SK-N-SH (cell line): Measurements from ENCODE around the gene BSPRY. TPM values are rescaled to one million over a fixed set of nuclear protein-coding genes. Genes with fewer than 3 reads are reported as not detected.
"Not testable (repeated sequence)": the region's sequence is repeated elsewhere in the genome, so short reads cannot be mapped to it uniquely, and the experiment has no call there.

Experiments used
- CTCF ChIA-PET: fragments of 300-600, 350-600 bp; formaldehyde crosslinking; extraction: SDS; loops from one replicate; lab custom pipeline; 2021; lab: Yijun Ruan, JAX
- POLR2A ChIA-PET: fragments of 350-600 bp; sonication (Branson Sonifier 250); formaldehyde crosslinking; extraction: SDS; loops from one replicate; lab custom pipeline; 2020; ENCODE audit warnings: antibody characterized with exemption, inconsistent platforms; lab: Yijun Ruan, JAX
- DNase-seq: peaks from one replicate; pipeline ENCODE4 v3.0.0; 2012
- H2AFZ ChIP-seq: fragments of 200-600 bp; sonication (generic); 2 replicates; pipeline ENCODE4 v1.8.1; 2016; ENCODE audit warnings: antibody characterized with exemption, mild to moderate bottlenecking, low read depth
- H3F3A ChIP-seq: fragments of 200-600 bp; sonication (generic); replicated peaks from 2 replicates; pipeline ENCODE3; 2016; ENCODE audit warnings: antibody characterized with exemption, mild to moderate bottlenecking; ENCODE audit not compliant: insufficient read depth
- H3K27ac ChIP-seq, 2 experiments: fragments of 200-500 bp in 1 of 2; fragments of 200-600 bp in 1 of 2; sonication (Bioruptor generic) in 1 of 2; sonication (generic), shearing (Covaris generic) in 1 of 2; 2 replicates each; pipeline versions ENCODE4 v1.5.1 to v1.6.1; 2014 to 2016; ENCODE audit warnings: low read depth in 2 of 2, inconsistent platforms in 1 of 2, low read length in 1 of 2, mild to moderate bottlenecking in 1 of 2, mixed read lengths in 1 of 2
- H3K27me3 ChIP-seq: fragments of 200-600 bp; sonication (generic), shearing (Covaris generic); 2 replicates; pipeline ENCODE4 v1.6.1; 2016; ENCODE audit warnings: mixed run types; ENCODE audit not compliant: insufficient read depth
- H3K36me3 ChIP-seq, 2 experiments: fragments of 200-500 bp in 1 of 2; fragments of 200-600 bp in 1 of 2; sonication (Bioruptor generic) in 1 of 2; sonication (generic) in 1 of 2; replicated peaks in 1 of 2; 2 replicates each; pipeline versions ENCODE3 to v1.5.1; 2014 to 2016; ENCODE audit warnings: low read length in 1 of 2, mild to moderate bottlenecking in 1 of 2; ENCODE audit not compliant: insufficient read depth in 2 of 2, control insufficient read depth in 1 of 2
- H3K4me1 ChIP-seq, 2 experiments: fragments of 200-500 bp in 1 of 2; fragments of 200-600 bp in 1 of 2; sonication (Bioruptor generic) in 1 of 2; sonication (generic), shearing (Covaris generic) in 1 of 2; 2 replicates each; pipeline versions ENCODE4 v1.5.1 to v1.6.1; 2014 to 2016; ENCODE audit warnings: low read depth in 1 of 2, low read length in 1 of 2, mixed run types in 1 of 2; ENCODE audit not compliant: insufficient read depth in 2 of 2, control insufficient read depth in 1 of 2
- H3K4me2 ChIP-seq: fragments of 200-600 bp; sonication (generic), shearing (Covaris generic); 2 replicates; pipeline ENCODE4 v1.6.1; 2017; ENCODE audit warnings: mixed run types
- H3K4me3 ChIP-seq, 2 experiments: fragments of 200-500 bp in 1 of 2; fragments of 200-600 bp in 1 of 2; sonication (Bioruptor generic) in 1 of 2; sonication (generic), shearing (Covaris generic) in 1 of 2; 2 replicates each; pipeline versions ENCODE4 v1.5.1 to v1.8.1; 2014 to 2016; ENCODE audit warnings: low read depth in 2 of 2, inconsistent platforms in 1 of 2, low read length in 1 of 2, mild to moderate bottlenecking in 1 of 2, mixed read lengths in 1 of 2, moderate library complexity in 1 of 2
- H3K79me2 ChIP-seq: fragments of 200-600 bp; sonication (generic); 2 replicates; pipeline ENCODE4 v1.8.1; 2017; ENCODE audit warnings: mild to moderate bottlenecking; ENCODE audit not compliant: insufficient read depth
- H3K9ac ChIP-seq: fragments of 200-600 bp; sonication (generic); 2 replicates; pipeline ENCODE4 v1.6.1; 2017; ENCODE audit warnings: mixed run types
- H3K9me2 ChIP-seq: fragments of 200-600 bp; sonication (generic); 2 replicates; pipeline ENCODE4 v1.6.1; 2017; ENCODE audit warnings: mixed run types
- H3K9me3 ChIP-seq: fragments of 200-600 bp; sonication (generic); 2 replicates; pipeline ENCODE4 v1.6.1; 2017; ENCODE audit warnings: mixed run types, mild to moderate bottlenecking, moderate library complexity
- H4K20me1 ChIP-seq: fragments of 200-600 bp; sonication (generic); 2 replicates; pipeline ENCODE4 v1.6.1; 2017; ENCODE audit warnings: mild to moderate bottlenecking, mixed run types; ENCODE audit not compliant: insufficient read depth
- FOSL2 ChIP-seq: IDR thresholded peaks from 2 replicates; pipeline ENCODE4 v1.4.0; 2012; ENCODE audit warnings: low read depth, mild to moderate bottlenecking, moderate library complexity, borderline replicate concordance
- GABPA ChIP-seq: IDR thresholded peaks from 2 replicates; pipeline ENCODE4 v1.4.0; 2012; ENCODE audit warnings: low read depth, mild to moderate bottlenecking
- MEF2A ChIP-seq: IDR thresholded peaks from 2 replicates; pipeline ENCODE4 v1.4.0; 2012; ENCODE audit warnings: low read depth, borderline replicate concordance
- NFIC ChIP-seq: IDR thresholded peaks from 2 replicates; pipeline ENCODE4 v1.4.0; 2012; ENCODE audit warnings: borderline replicate concordance
- POLR2AphosphoS5 ChIP-seq: IDR thresholded peaks from 2 replicates; pipeline ENCODE4 v1.6.1; 2012; ENCODE audit warnings: low read depth, low read length
- RCOR1 ChIP-seq: fragments of 150-350 bp; IDR thresholded peaks from 2 replicates; pipeline ENCODE4 v1.6.1; 2017; ENCODE audit warnings: antibody characterized with exemption, low read length
- RXRA ChIP-seq: IDR thresholded peaks from 2 replicates; pipeline ENCODE4 v1.4.0; 2012; ENCODE audit warnings: low read depth, mild to moderate bottlenecking, borderline replicate concordance
- TAF1 ChIP-seq: IDR thresholded peaks from 2 replicates; pipeline ENCODE4 v1.6.1; 2012; ENCODE audit warnings: low read depth, mild to moderate bottlenecking, low read length, moderate library complexity, borderline replicate concordance
- TCF12 ChIP-seq: IDR thresholded peaks from 2 replicates; pipeline ENCODE4 v1.4.0; 2012
- YY1 ChIP-seq: IDR thresholded peaks from 2 replicates; pipeline ENCODE4 v1.4.0; 2012; ENCODE audit warnings: low read depth, mild to moderate bottlenecking
- WGBS: methylation state at CpG from one replicate; pipeline ENCODE4 v1.1.6; 2017; ENCODE audit warnings: low lambda C conversion rate; 5-methylcytosine and 5-hydroxymethylcytosine counted together
- polyA plus RNA-seq, 3 experiments: library from polyadenylated mRNA; depleted of rRNA; stranded (reverse); fragments of >200 nt; gene quantifications; 2 replicates each; pipeline ENCODE4 v1.2.3, GENCODE V29; 2012
- TF ChIP-seq, protein P1 (sequence below): fragments of 200-600 bp; sonication (generic); IDR thresholded peaks from 2 replicates; pipeline ENCODE4 v1.6.1; 2017; ENCODE audit warnings: antibody characterized with exemption, mild to moderate bottlenecking, moderate library complexity
- TF ChIP-seq, protein P2 (sequence below): fragments of 150-350 bp; IDR thresholded peaks from 2 replicates; pipeline ENCODE4 v1.6.1; 2017; ENCODE audit warnings: antibody characterized with exemption, low read length, low read depth, borderline replicate concordance
- TF ChIP-seq, protein P3 (sequence below): IDR thresholded peaks from 2 replicates; pipeline ENCODE4 v1.6.1; 2012; ENCODE audit warnings: mild to moderate bottlenecking, low read depth, low read length, moderate library complexity

Gene BSPRY
- polyA plus RNA-seq, 1 of the 3 experiments (the other 2 are of a cell fraction), result not detected

DNA sequence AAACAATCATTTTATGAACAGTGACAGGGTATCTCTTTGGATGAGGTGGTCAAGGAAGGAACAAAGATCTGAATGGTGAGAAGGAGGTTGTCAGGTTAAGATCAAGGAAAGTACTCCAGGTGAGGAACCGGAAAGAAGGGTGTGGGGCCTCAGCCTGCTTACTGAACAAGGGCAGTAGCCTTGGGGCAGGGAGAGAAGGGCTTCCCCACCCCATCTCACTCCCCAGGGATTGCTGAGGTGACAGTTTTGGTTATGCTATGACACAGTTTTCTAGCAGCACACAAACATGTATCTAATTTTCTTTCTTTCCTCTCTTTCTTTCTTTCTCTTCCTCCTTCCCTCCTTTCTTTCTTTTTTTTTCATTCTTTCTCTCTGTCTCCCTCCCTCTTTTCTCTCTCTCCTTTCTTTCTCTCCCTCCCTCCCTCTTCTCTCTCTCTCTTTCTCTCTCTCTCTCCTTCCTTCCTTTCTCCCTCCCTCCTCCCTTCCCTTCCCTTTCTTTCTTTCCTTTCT is 31.6 kb downstream of the BSPRY start:
- Histone ChIP-seq H4K20me1 (no peaks in the 10 kb centered on the region), H3K4me3 (no peak overlapping the region), H3K9me2 (no peaks in the 10 kb centered on the region), H3K9me3 (no peaks in the 10 kb centered on the region), H3K9ac (no peak overlapping the region), H3K79me2 (no peaks in the 10 kb centered on the region), H3K36me3 (no peaks in the 10 kb centered on the region), H3K4me2 (no peak overlapping the region), H3F3A (no peaks in the 10 kb centered on the region), H3K27me3 (no peaks in the 10 kb centered on the region), H3K27ac (no peak overlapping the region), H3K4me1 (no peaks in the 10 kb centered on the region; a peak in 1 of 4 replicates), H2AFZ (no peak overlapping the region)
- no peak for TF ChIP-seq FOSL2
- TF ChIP-seq RCOR1, result no peak
- no peak for TF ChIP-seq NFIC
- TF ChIP-seq TAF1, result no peak
- no peak for TF ChIP-seq POLR2AphosphoS5
- TF ChIP-seq, protein P1, sequence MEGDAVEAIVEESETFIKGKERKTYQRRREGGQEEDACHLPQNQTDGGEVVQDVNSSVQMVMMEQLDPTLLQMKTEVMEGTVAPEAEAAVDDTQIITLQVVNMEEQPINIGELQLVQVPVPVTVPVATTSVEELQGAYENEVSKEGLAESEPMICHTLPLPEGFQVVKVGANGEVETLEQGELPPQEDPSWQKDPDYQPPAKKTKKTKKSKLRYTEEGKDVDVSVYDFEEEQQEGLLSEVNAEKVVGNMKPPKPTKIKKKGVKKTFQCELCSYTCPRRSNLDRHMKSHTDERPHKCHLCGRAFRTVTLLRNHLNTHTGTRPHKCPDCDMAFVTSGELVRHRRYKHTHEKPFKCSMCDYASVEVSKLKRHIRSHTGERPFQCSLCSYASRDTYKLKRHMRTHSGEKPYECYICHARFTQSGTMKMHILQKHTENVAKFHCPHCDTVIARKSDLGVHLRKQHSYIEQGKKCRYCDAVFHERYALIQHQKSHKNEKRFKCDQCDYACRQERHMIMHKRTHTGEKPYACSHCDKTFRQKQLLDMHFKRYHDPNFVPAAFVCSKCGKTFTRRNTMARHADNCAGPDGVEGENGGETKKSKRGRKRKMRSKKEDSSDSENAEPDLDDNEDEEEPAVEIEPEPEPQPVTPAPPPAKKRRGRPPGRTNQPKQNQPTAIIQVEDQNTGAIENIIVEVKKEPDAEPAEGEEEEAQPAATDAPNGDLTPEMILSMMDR, result no peak
- TF ChIP-seq YY1, result no peak
- TF ChIP-seq TCF12, result no peak
- TF ChIP-seq, protein P2, sequence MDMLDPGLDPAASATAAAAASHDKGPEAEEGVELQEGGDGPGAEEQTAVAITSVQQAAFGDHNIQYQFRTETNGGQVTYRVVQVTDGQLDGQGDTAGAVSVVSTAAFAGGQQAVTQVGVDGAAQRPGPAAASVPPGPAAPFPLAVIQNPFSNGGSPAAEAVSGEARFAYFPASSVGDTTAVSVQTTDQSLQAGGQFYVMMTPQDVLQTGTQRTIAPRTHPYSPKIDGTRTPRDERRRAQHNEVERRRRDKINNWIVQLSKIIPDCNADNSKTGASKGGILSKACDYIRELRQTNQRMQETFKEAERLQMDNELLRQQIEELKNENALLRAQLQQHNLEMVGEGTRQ, result no peak
- ChIA-PET POLR2A (no interaction called here), CTCF (no interaction called here)
- 54% methylated on average over 1 of the region's 1 CpG for WGBS
- no peak for DNase-seq

DNA sequence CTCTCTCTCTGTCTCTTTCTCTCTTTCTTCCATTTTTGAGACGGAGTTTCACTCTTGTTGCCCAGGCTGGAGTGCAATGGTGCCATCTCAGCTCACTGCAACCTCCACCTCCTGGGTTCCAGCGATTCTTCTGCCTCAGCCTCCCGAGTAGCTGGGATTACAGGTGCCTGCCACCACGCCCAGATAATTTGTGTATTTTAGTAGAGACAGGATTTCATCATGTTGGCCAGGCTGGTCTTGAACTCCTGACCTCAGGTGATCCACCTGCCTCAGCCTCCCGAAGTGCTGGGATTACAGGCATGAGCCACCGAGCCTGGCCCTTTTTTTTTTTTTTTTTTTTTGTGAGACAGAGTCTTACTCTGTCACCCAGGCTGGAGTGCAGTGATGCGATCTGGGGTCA is 32.1 kb downstream of the BSPRY start:
- WGBS, result 59% methylated on average over 7 of the region's 7 CpGs
- H2AFZ ChIP-seq, H3K9ac ChIP-seq, H3F3A ChIP-seq, H3K4me1 ChIP-seq, H3K9me3 ChIP-seq, H3K4me3 ChIP-seq, H3K36me3 ChIP-seq, H3K79me2 ChIP-seq, H3K27ac ChIP-seq, DNase-seq, H3K27me3 ChIP-seq, H3K9me2 ChIP-seq, H4K20me1 ChIP-seq, POLR2A ChIA-PET, H3K4me2 ChIP-seq: not testable (repeated sequence)
- CTCF ChIA-PET, result interaction anchor here (0.6 kb wide), 1 partner anchor 22 kb away, joined by 3 read pairs; no protein-coding TSS in a partner anchor

DNA sequence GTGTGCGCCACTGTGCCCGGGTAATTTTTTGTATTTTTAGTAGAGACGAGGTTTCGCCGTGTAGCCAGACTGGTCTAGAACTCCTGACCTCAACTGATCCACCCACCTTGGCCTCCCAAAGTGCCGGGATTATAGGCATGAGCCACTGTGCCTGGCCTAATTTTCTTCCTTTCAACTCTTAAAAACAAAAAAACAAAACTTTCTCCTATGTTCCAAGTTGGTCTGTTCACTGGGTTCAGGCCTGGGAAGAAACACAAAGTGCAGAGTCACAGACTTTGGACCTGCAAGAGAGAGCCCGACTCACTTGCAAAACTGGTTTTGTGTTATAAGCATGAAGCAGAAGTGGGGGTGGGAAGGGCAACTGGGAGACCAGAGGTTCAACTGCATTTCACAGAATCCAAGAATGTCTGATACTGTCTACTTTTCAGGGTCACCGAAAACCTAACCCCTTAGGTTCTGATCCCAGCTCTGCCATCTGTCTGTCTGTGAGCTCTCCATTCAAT is 32.6 kb downstream of the BSPRY start:
- no peak overlapping the region for H3K27ac ChIP-seq
- ChIA-PET POLR2A (no interaction called here), CTCF (interaction anchor here (0.6 kb wide), 1 partner anchor 22 kb away, joined by 3 read pairs; no protein-coding TSS in a partner anchor)
- 90% methylated on average over 8 of the region's 8 CpGs for WGBS
- H2AFZ ChIP-seq, result no peak overlapping the region
- H3K4me3 ChIP-seq, result no peak overlapping the region
- no peaks in the 10 kb centered on the region for H4K20me1 ChIP-seq
- H3K9ac ChIP-seq, result no peak overlapping the region
- H3K4me1 ChIP-seq, result no peaks in the 10 kb centered on the region; a peak in 1 of 4 replicates
- no peaks in the 10 kb centered on the region for H3K36me3 ChIP-seq
- H3K4me2 ChIP-seq, result no peak overlapping the region
- no peak for DNase-seq
- no peaks in the 10 kb centered on the region for H3F3A ChIP-seq
- no peaks in the 10 kb centered on the region for H3K79me2 ChIP-seq
- no peaks in the 10 kb centered on the region for H3K27me3 ChIP-seq
- H3K9me2 ChIP-seq, result no peaks in the 10 kb centered on the region
- no peaks in the 10 kb centered on the region for H3K9me3 ChIP-seq
- no peak for TF ChIP-seq YY1
- TF ChIP-seq TCF12, result no peak
- no peak for TF ChIP-seq RXRA
- no peak for TF ChIP-seq GABPA
- TF ChIP-seq, protein P3, sequence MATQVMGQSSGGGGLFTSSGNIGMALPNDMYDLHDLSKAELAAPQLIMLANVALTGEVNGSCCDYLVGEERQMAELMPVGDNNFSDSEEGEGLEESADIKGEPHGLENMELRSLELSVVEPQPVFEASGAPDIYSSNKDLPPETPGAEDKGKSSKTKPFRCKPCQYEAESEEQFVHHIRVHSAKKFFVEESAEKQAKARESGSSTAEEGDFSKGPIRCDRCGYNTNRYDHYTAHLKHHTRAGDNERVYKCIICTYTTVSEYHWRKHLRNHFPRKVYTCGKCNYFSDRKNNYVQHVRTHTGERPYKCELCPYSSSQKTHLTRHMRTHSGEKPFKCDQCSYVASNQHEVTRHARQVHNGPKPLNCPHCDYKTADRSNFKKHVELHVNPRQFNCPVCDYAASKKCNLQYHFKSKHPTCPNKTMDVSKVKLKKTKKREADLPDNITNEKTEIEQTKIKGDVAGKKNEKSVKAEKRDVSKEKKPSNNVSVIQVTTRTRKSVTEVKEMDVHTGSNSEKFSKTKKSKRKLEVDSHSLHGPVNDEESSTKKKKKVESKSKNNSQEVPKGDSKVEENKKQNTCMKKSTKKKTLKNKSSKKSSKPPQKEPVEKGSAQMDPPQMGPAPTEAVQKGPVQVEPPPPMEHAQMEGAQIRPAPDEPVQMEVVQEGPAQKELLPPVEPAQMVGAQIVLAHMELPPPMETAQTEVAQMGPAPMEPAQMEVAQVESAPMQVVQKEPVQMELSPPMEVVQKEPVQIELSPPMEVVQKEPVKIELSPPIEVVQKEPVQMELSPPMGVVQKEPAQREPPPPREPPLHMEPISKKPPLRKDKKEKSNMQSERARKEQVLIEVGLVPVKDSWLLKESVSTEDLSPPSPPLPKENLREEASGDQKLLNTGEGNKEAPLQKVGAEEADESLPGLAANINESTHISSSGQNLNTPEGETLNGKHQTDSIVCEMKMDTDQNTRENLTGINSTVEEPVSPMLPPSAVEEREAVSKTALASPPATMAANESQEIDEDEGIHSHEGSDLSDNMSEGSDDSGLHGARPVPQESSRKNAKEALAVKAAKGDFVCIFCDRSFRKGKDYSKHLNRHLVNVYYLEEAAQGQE, result no peak
- TF ChIP-seq MEF2A, result no peak
